GM10248 (cell line): ENCODE data around the gene KIF26B.

ENCODE experiments used
- CTCF ChIA-PET: fragments of 300-600 bp; sonication (Branson Sonifier 250); formaldehyde crosslinking; extraction: SDS; loops from one replicate; lab custom pipeline; 2021; ENCODE audit warnings: antibody characterized with exemption; lab: Yijun Ruan, JAX
- POLR2A ChIA-PET: fragments of 350-650 bp; sonication (Branson Sonifier 250); formaldehyde crosslinking; extraction: SDS; loops from one replicate; lab custom pipeline; 2020; ENCODE audit warnings: antibody characterized with exemption; lab: Yijun Ruan, JAX
- DNase-seq: peaks from one replicate; pipeline ENCODE4 v3.0.0; 2012; ENCODE audit errors: extremely low spot score
- TF ChIP-seq, protein P1 (sequence below): IDR thresholded peaks from 2 replicates; pipeline ENCODE4 v1.5.1; 2012; ENCODE audit warnings: mild to moderate bottlenecking, low read depth; ENCODE audit errors: extremely low read depth, missing control alignments, control extremely low read depth

KIF26B gene

DNA sequence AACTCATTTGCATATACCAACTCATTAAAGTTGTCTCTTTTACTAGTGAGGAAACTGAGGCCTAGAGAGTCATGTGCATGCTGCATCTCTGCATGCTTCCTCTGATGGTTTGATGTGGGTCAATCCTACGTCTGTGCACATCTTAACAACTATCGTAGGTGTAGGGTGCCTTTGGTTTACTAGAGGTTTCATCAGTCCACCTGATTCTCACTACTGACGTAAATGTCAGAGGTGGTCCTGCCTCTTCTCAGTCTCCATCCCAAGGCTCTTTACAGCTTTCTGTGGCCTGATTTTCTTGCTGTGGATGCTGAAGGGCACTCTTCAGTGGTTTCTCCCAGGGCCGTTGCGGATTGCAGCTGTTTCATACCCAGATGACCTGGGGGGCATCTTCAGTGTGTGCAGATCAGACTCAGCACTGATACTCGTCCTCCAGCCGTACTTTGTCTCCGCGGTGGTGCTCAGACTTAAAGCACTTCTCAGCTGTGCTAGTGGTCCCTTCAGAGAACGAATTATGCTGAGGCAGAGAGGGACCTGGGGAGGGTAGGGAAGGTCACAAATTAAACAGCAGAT, 407.0 kb downstream of the KIF26B start:
- ChIA-PET POLR2A (no interaction called here), CTCF (no interaction called here)
- DNase-seq, result no peak
- TF ChIP-seq, protein P1, sequence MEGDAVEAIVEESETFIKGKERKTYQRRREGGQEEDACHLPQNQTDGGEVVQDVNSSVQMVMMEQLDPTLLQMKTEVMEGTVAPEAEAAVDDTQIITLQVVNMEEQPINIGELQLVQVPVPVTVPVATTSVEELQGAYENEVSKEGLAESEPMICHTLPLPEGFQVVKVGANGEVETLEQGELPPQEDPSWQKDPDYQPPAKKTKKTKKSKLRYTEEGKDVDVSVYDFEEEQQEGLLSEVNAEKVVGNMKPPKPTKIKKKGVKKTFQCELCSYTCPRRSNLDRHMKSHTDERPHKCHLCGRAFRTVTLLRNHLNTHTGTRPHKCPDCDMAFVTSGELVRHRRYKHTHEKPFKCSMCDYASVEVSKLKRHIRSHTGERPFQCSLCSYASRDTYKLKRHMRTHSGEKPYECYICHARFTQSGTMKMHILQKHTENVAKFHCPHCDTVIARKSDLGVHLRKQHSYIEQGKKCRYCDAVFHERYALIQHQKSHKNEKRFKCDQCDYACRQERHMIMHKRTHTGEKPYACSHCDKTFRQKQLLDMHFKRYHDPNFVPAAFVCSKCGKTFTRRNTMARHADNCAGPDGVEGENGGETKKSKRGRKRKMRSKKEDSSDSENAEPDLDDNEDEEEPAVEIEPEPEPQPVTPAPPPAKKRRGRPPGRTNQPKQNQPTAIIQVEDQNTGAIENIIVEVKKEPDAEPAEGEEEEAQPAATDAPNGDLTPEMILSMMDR, result no peak

DNA sequence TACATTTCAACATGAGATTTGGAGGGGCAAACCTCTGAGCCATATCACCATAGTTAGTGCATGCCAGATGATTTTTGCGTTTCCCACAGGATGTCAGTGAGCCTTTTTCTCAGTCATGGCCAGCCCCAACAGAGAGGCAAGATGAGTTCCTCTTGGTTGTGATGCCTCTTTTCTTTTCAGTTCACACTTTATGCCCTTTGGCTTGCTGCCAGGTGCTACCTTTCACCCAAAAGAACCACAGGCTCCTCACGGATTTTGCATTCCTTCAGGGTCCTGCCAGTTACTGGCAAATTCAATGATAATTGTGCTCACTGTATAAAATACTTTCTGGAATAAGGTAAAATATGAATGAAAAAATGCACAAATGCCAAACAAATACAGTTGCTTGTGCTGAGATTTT, 411.3 kb downstream of the KIF26B start:
- no peak for DNase-seq
- TF ChIP-seq, protein P1, result no peak
- ChIA-PET CTCF (no interaction called here), POLR2A (no interaction called here)

DNA sequence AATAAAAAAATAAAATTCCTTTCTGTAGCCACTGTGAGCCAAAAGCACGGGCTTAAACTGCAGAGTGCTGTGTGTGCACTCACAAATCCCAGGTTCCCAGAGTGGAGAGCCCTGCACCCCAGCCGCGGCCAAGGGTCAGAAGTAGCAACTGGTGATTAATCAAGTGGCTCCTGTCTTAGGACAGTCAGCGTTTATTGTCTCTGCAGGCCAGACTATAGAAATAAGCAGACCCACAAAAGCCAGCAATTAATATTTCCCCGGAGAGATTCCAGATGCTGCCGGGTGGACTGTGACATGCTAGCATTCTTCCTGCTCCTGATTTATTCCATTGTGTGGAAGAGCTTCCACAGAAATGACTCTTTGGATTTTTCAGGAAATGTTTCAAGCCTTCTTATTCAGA, 412.2 kb downstream of the KIF26B start:
- TF ChIP-seq, protein P1, result no peak
- POLR2A ChIA-PET, result no interaction called here
- DNase-seq, result no peak
- CTCF ChIA-PET, result no interaction called here

DNA sequence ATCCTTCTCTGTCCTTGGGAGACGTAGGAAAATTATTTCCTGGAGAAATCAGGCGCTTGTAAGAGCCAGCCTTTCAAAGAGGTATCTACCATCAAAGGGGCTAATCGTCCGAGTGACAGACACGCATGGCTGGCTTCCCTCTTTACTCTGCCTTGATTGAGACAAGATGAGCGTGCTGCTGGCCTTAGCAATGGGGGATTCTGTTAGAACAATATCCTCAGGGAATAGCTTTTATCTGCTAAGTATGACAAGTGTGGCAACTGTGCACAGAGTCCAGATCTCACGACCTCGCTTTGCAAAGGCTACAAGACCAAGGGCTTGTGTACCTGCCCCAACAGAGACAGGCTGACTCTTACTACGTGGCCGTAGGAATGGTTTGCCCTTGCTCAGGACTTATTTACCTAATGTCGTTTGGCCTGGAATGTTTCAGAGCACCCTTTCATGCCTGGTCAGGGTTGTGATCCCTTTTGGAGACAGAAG, 417.1 kb downstream of the KIF26B start:
- POLR2A ChIA-PET, result no interaction called here
- TF ChIP-seq, protein P1, result no peak
- CTCF ChIA-PET, result no interaction called here
- DNase-seq, result no peak

DNA sequence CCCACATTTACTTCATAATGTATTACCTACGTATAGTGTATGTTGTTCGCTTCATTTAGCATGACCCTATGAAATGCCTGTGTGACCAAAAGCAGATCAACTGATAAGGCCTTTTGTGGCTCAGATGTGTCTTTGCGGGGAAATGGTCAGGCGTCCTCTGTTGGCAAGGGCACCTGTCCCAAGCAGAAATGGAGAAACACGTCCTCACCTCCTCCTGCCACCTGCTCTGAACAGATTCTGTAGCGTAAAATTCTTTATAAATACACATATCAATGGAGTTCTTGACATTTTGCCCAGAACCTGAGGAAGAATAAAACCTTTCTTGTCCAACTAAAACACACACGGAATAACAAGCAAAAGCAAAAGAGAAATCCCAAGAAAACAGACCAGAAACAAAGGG, 417.9 kb downstream of the KIF26B start:
- TF ChIP-seq, protein P1, result no peak
- no peak for DNase-seq
- ChIA-PET CTCF (no interaction called here), POLR2A (no interaction called here)

DNA sequence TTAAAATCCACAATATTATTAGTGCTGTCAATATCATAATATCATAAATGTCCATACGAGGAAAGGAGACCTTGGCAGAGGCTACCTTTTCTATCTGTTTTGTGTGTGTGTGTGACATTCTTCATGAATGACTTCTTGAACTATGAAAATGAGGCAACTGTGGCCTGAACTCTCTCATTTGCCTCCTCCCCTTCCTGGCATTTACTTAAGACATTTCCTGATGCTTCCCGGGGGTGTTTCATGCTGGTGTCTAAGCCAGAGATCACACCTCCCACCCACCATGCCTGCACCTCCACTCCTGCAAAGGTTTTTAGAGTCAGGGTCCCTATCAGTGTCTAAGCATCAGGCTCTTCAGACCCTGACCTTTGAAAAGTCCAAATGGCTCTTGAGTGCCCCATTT, 420.9 kb downstream of the KIF26B start:
- POLR2A ChIA-PET, result no interaction called here
- TF ChIP-seq, protein P1, result no peak
- no peak for DNase-seq
- CTCF ChIA-PET, result no interaction called here
